AG04450 (cell line): Measurements from ENCODE around the gene PLEKHH1. TPM values are rescaled to one million over a fixed set of nuclear protein-coding genes. Genes with fewer than 3 reads are reported as not detected.

ENCODE experiments used
- CTCF ChIA-PET: fragments of 300-600, 350-600 bp; formaldehyde crosslinking; extraction: SDS; loops from one replicate; lab custom pipeline; 2022; ENCODE audit warnings: antibody characterized with exemption, inconsistent platforms; lab: Charles Lee
- POLR2A ChIA-PET: fragments of 350-600 bp; formaldehyde crosslinking; extraction: SDS; loops from one replicate; lab custom pipeline; 2021; ENCODE audit warnings: antibody characterized with exemption, inconsistent platforms; lab: Yijun Ruan, JAX
- DNase-seq: peaks from one replicate; pipeline ENCODE4 v3.0.0-alpha.2; 2011; ENCODE audit warnings: low read depth, low spot score
- H3K27ac ChIP-seq: one replicate; pipeline ENCODE4 v1.5.1; 2012; ENCODE audit warnings: low read depth, low read length, control low read depth
- H3K27me3 ChIP-seq: one replicate; pipeline ENCODE4 v1.6.0; 2012; ENCODE audit warnings: low read length; ENCODE audit not compliant: control insufficient read depth, insufficient read depth
- H3K4me3 ChIP-seq: 2 replicates; pipeline ENCODE4 v1.5.1; 2011; ENCODE audit warnings: mild to moderate bottlenecking, low read depth, low read length, control low read depth
- H3K9me3 ChIP-seq: 2 replicates; pipeline ENCODE4 v1.5.1; 2012; ENCODE audit warnings: low read length; ENCODE audit not compliant: control insufficient read depth, insufficient read depth
- CTCF ChIP-seq: IDR thresholded peaks from 2 replicates; pipeline ENCODE4 v1.5.1; 2011; ENCODE audit warnings: low read depth, low read length, control low read depth, inconsistent platforms
- polyA plus RNA-seq: library from polyadenylated mRNA; depleted of rRNA; stranded (reverse); fragments of >200 nt; gene quantifications from 2 replicates; pipeline ENCODE4 v1.2.3, GENCODE V29; 2011

PLEKHH1 gene
- polyA plus RNA-seq, 1 experiment: 0.19 TPM

GRCh38 chr14:67497716-67498115 lies 35.4 kb upstream of the PLEKHH1 start:
- no peak for DNase-seq
- CTCF ChIA-PET: no interaction called here
- H3K9me3 ChIP-seq: peaks cover 9% of the 10 kb centered on the region
- TF ChIP-seq CTCF: no peak
- POLR2A ChIA-PET: no interaction called here
- no peak overlapping the region for H3K4me3 ChIP-seq
- H3K27ac ChIP-seq: no peak overlapping the region
- peaks cover 5% of the 10 kb centered on the region for H3K27me3 ChIP-seq

- ChIA-PET CTCF (no interaction called here), POLR2A (no interaction called here)
- no peak for DNase-seq
- no peak for TF ChIP-seq CTCF
- H3K27ac ChIP-seq: no peak overlapping the region
- peaks cover 3% of the 10 kb centered on the region for H3K27me3 ChIP-seq
- H3K4me3 ChIP-seq: no peak overlapping the region
- H3K9me3 ChIP-seq: no peaks in the 10 kb centered on the region
Measured at GRCh38 chr14:67500981-67501380, 32.1 kb upstream of the PLEKHH1 start.

GRCh38 chr14:67501670-67502069 lies 31.4 kb upstream of the PLEKHH1 start:
- H3K9me3 ChIP-seq: no peaks in the 10 kb centered on the region
- ChIA-PET POLR2A (no interaction called here), CTCF (no interaction called here)
- no peak overlapping the region for H3K27ac ChIP-seq
- H3K27me3 ChIP-seq: peaks cover 3% of the 10 kb centered on the region
- no peak overlapping the region for H3K4me3 ChIP-seq
- DNase-seq: no peak
- TF ChIP-seq CTCF: no peak

GRCh38 chr14:67502867-67503266 lies 30.2 kb upstream of the PLEKHH1 start:
- H3K27ac ChIP-seq: no peak overlapping the region
- ChIA-PET POLR2A (no interaction called here), CTCF (interaction anchor here (0.6 kb wide), 1 partner anchor 23 kb away, joined by 3 read pairs; no protein-coding TSS in a partner anchor)
- H3K9me3 ChIP-seq: no peaks in the 10 kb centered on the region
- TF ChIP-seq CTCF: no peak
- no peak overlapping the region for H3K4me3 ChIP-seq
- DNase-seq: no peak
- H3K27me3 ChIP-seq: peaks cover 3% of the 10 kb centered on the region

- ChIA-PET CTCF (interaction anchor here (0.6 kb wide), 1 partner anchor 23 kb away, joined by 3 read pairs; no protein-coding TSS in a partner anchor), POLR2A (no interaction called here)
- no peak for DNase-seq
- Histone ChIP-seq H3K4me3 (no peak overlapping the region), H3K27ac (no peak overlapping the region), H3K9me3 (no peaks in the 10 kb centered on the region), H3K27me3 (peaks cover 3% of the 10 kb centered on the region)
- no peak for TF ChIP-seq CTCF
Measured at GRCh38 chr14:67503331-67503730, 29.8 kb upstream of the PLEKHH1 start.
